ENCODE results near the gene SLC17A1.
A peak's percentile ranks its signal among the peaks of the same experiment; 100 is the strongest.
"Not testable (repeated sequence)": the region's sequence is repeated elsewhere in the genome, so short reads cannot be mapped to it uniquely, and the experiment has no call there.

SLC17A1 gene

GRCh38 chr6:25753079-25753478 is 78.8 kb downstream of the SLC17A1 start:
- Histone ChIP-seq H3K4me3 (ENCODE audit: insufficient read depth, low read length, poor library complexity, severe bottlenecking) (no peak overlapping the region), H2AFZ (ENCODE audit: low read depth, low read length, severe bottlenecking) (no peak overlapping the region), H3K4me2 (ENCODE audit: low read depth, low read length, poor library complexity, severe bottlenecking) (no peak overlapping the region), H3K79me2 (ENCODE audit: insufficient read depth, low read length) (no peaks in the 10 kb centered on the region), H3K9me3 (ENCODE audit: insufficient read depth, low read length) (no peaks in the 10 kb centered on the region), H3K27me3 (ENCODE audit: low read length) (no peaks in the 10 kb centered on the region), H3K9ac (ENCODE audit: low read length) (no peak overlapping the region), H3K9me2 (replicated peaks; ENCODE audit: insufficient read depth, low read length) (no peaks in the 10 kb centered on the region), H3F3A (ENCODE audit: insufficient read depth) (no peaks in the 10 kb centered on the region), H4K20me1 (ENCODE audit: low read depth, low read length) (no peaks in the 10 kb centered on the region), H3K36me3 (ENCODE audit: low read length) (no peaks in the 10 kb centered on the region), H3K27ac (ENCODE audit: low read depth, low read length) (no peak overlapping the region)
- no peak for TF ChIP-seq CTCF (IDR thresholded peaks at IDR 0.05; ENCODE audit: insufficient read depth, low read length, poor library complexity, severe bottlenecking)
- TF ChIP-seq EZH2phosphoT487 (conservative IDR thresholded peaks at IDR 0.05; ENCODE audit: low read length) = no peak

GRCh38 chr6:25750906-25751305 is 80.9 kb downstream of the SLC17A1 start:
- no peaks in the 10 kb centered on the region for H3K27me3 ChIP-seq (ENCODE audit: low read length)
- H3K27ac ChIP-seq (ENCODE audit: low read depth, low read length) = no peak overlapping the region
- no peak overlapping the region for H3K4me3 ChIP-seq (ENCODE audit: insufficient read depth, low read length, poor library complexity, severe bottlenecking)
- H4K20me1 ChIP-seq (ENCODE audit: low read depth, low read length) = no peaks in the 10 kb centered on the region
- H2AFZ ChIP-seq (ENCODE audit: low read depth, low read length, severe bottlenecking) = no peak overlapping the region
- no peaks in the 10 kb centered on the region for H3K79me2 ChIP-seq (ENCODE audit: insufficient read depth, low read length)
- no peak for TF ChIP-seq CTCF (IDR thresholded peaks at IDR 0.05; ENCODE audit: insufficient read depth, low read length, poor library complexity, severe bottlenecking)
- no peak for TF ChIP-seq EZH2phosphoT487 (conservative IDR thresholded peaks at IDR 0.05; ENCODE audit: low read length)
- H3K9ac ChIP-seq (ENCODE audit: low read length) = no peak overlapping the region
- no peaks in the 10 kb centered on the region for H3K9me2 ChIP-seq (replicated peaks; ENCODE audit: insufficient read depth, low read length)
- H3F3A ChIP-seq (ENCODE audit: insufficient read depth) = no peaks in the 10 kb centered on the region
- no peaks in the 10 kb centered on the region for H3K36me3 ChIP-seq (ENCODE audit: low read length)
- H3K9me3 ChIP-seq (ENCODE audit: insufficient read depth, low read length) = no peaks in the 10 kb centered on the region
- H3K4me2 ChIP-seq (ENCODE audit: low read depth, low read length, poor library complexity, severe bottlenecking) = no peak overlapping the region

- no peaks in the 10 kb centered on the region for H3K9me2 ChIP-seq (replicated peaks; ENCODE audit: insufficient read depth, low read length)
- no peak for TF ChIP-seq EZH2phosphoT487 (conservative IDR thresholded peaks at IDR 0.05; ENCODE audit: low read length)
- no peak for TF ChIP-seq CTCF (IDR thresholded peaks at IDR 0.05; ENCODE audit: insufficient read depth, low read length, poor library complexity, severe bottlenecking)
- no peaks in the 10 kb centered on the region for H3K9me3 ChIP-seq (ENCODE audit: insufficient read depth, low read length)
- no peaks in the 10 kb centered on the region for H3K79me2 ChIP-seq (ENCODE audit: insufficient read depth, low read length)
- no peak overlapping the region for H3K27ac ChIP-seq (ENCODE audit: low read depth, low read length)
- H3K27me3 ChIP-seq (ENCODE audit: low read length) = no peaks in the 10 kb centered on the region
- peak overlapping the region; percentile 15 for H2AFZ ChIP-seq (ENCODE audit: low read depth, low read length, severe bottlenecking)
- H4K20me1 ChIP-seq (ENCODE audit: low read depth, low read length) = no peaks in the 10 kb centered on the region
- no peaks in the 10 kb centered on the region for H3F3A ChIP-seq (ENCODE audit: insufficient read depth)
- no peak overlapping the region for H3K9ac ChIP-seq (ENCODE audit: low read length)
- H3K4me3 ChIP-seq (ENCODE audit: insufficient read depth, low read length, poor library complexity, severe bottlenecking) = no peak overlapping the region
- no peaks in the 10 kb centered on the region for H3K36me3 ChIP-seq (ENCODE audit: low read length)
- H3K4me2 ChIP-seq (ENCODE audit: low read depth, low read length, poor library complexity, severe bottlenecking) = peak overlapping the region; percentile 1
These were observed 82.0 kb downstream of the SLC17A1 start for GRCh38 chr6:25749837-25750236.

GRCh38 chr6:25748601-25749517 is 83.0 kb downstream of the SLC17A1 start:
- not testable (repeated sequence) for H3K27me3 ChIP-seq (ENCODE audit: low read length); H3K9me3 ChIP-seq (ENCODE audit: insufficient read depth, low read length); H3K9me2 ChIP-seq (replicated peaks; ENCODE audit: insufficient read depth, low read length); H4K20me1 ChIP-seq (ENCODE audit: low read depth, low read length); H2AFZ ChIP-seq (ENCODE audit: low read depth, low read length, severe bottlenecking); H3K36me3 ChIP-seq (ENCODE audit: low read length); H3K4me2 ChIP-seq (ENCODE audit: low read depth, low read length, poor library complexity, severe bottlenecking); H3K4me3 ChIP-seq (ENCODE audit: insufficient read depth, low read length, poor library complexity, severe bottlenecking); H3K79me2 ChIP-seq (ENCODE audit: insufficient read depth, low read length); H3F3A ChIP-seq (ENCODE audit: insufficient read depth); H3K27ac ChIP-seq (ENCODE audit: low read depth, low read length); H3K9ac ChIP-seq (ENCODE audit: low read length)
